Ishikawa (cell line): Measurements from ENCODE around the gene NXT1.

Source experiments
- CEBPB ChIP-seq: IDR thresholded peaks from 2 replicates; pipeline ENCODE4 v1.6.1; 2012
- CREB1 ChIP-seq: IDR thresholded peaks from 2 replicates; pipeline ENCODE4 v1.6.1; 2012; ENCODE audit warnings: low read depth
- EGR1 ChIP-seq: IDR thresholded peaks from 2 replicates; pipeline ENCODE4 v1.6.1; 2012
- EP300 ChIP-seq: IDR thresholded peaks from 2 replicates; pipeline ENCODE4 v1.6.1; 2012; ENCODE audit warnings: borderline replicate concordance
- FOXM1 ChIP-seq: IDR thresholded peaks from 2 replicates; pipeline ENCODE4 v1.6.1; 2012; ENCODE audit warnings: low read depth, borderline replicate concordance
- NFIC ChIP-seq: IDR thresholded peaks from 2 replicates; pipeline ENCODE4 v1.6.1; 2012
- RAD21 ChIP-seq: IDR thresholded peaks from 2 replicates; pipeline ENCODE4 v1.6.1; 2012; ENCODE audit warnings: low read depth
- REST ChIP-seq: IDR thresholded peaks from 2 replicates; pipeline ENCODE4 v1.6.1; 2012; ENCODE audit warnings: low read depth, mild to moderate bottlenecking
- TAF1 ChIP-seq: IDR thresholded peaks from 2 replicates; pipeline ENCODE4 v1.6.1; 2012; ENCODE audit warnings: low read depth, mild to moderate bottlenecking
- TCF12 ChIP-seq: IDR thresholded peaks from 2 replicates; pipeline ENCODE4 v1.6.1; 2012; ENCODE audit warnings: low read depth
- TEAD4 ChIP-seq: IDR thresholded peaks from 2 replicates; pipeline ENCODE4 v1.6.1; 2012
- USF1 ChIP-seq: IDR thresholded peaks from 2 replicates; pipeline ENCODE4 v1.6.1; 2012
- YY1 ChIP-seq: IDR thresholded peaks from 2 replicates; pipeline ENCODE4 v1.6.1; 2012; ENCODE audit warnings: low read depth
- ZBTB7A ChIP-seq: IDR thresholded peaks from 2 replicates; pipeline ENCODE4 v1.6.1; 2012; ENCODE audit warnings: low read depth
- TF ChIP-seq, protein P1 (sequence below): IDR thresholded peaks from 2 replicates; pipeline ENCODE4 v1.6.1; 2012

Gene NXT1

GRCh38 chr20:23311947-23312506 is 38.6 kb upstream of the NXT1 start:
- no peak for TF ChIP-seq FOXM1
- no peak for TF ChIP-seq RAD21
- no peak for TF ChIP-seq EGR1
- no peak for TF ChIP-seq TAF1
- TF ChIP-seq CEBPB: no peak
- TF ChIP-seq, protein P1, sequence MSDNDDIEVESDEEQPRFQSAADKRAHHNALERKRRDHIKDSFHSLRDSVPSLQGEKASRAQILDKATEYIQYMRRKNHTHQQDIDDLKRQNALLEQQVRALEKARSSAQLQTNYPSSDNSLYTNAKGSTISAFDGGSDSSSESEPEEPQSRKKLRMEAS: no peak
- no peak for TF ChIP-seq REST
- no peak for TF ChIP-seq EP300
- TF ChIP-seq USF1: no peak
- no peak for TF ChIP-seq TEAD4
- TF ChIP-seq TCF12: no peak
- TF ChIP-seq ZBTB7A: no peak

DNA sequence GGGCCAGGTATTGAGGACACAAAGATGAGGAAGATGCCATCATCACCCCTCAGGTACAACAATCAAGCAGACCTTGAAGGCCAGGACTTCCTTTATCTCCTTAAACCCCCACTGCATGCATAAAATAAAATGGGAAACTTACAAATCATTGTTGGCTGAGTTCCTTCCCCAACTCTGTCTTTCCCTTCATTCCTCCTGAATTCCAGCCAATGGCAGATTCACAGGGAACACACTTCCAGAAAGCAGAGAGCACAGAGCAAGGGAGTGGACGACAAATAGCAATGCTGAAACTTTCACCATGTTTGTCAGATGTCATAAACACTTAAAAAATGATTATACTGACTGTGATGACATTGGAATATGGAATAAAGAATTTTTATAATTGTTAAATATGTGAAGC is 37.3 kb upstream of the NXT1 start:
- TF ChIP-seq RAD21: no peak
- TF ChIP-seq CREB1: no peak
- TF ChIP-seq NFIC: no peak
- TF ChIP-seq, protein P1: no peak
- no peak for TF ChIP-seq YY1
- TF ChIP-seq EP300: no peak
- TF ChIP-seq REST: no peak
- TF ChIP-seq TEAD4: no peak
- TF ChIP-seq FOXM1: no peak
- no peak for TF ChIP-seq CEBPB
- TF ChIP-seq USF1: no peak
- no peak for TF ChIP-seq TCF12
- no peak for TF ChIP-seq TAF1
- TF ChIP-seq ZBTB7A: no peak
- TF ChIP-seq EGR1: no peak

- TF ChIP-seq REST (no peak), EGR1 (no peak), ZBTB7A (no peak), TAF1 (no peak)
- TF ChIP-seq, protein P1: no peak
Observed at GRCh38 chr20:23314699-23315098, 35.9 kb upstream of the NXT1 start.

DNA sequence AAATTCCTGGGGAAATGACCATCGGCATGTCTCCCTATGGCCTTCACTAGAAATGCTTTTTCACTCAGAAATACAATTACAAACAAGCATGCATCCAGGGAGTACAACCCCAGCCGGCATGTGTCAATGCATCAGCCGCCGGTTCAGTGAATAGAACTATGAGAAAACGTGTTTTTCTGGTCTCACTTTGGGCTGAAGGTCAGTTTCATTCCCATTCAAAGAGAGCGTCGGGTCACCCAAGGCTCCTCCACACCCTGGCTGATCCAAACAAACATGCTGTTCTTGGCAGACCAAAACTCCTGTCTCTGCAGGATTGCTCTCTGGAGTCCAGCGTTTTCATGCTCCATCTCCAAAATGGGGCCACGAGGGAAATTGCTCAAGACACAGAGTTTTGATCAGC is 35.5 kb upstream of the NXT1 start:
- no peak for TF ChIP-seq RAD21
- TF ChIP-seq TAF1: no peak
- TF ChIP-seq CREB1: no peak
- TF ChIP-seq ZBTB7A: no peak
- no peak for TF ChIP-seq NFIC
- TF ChIP-seq EGR1: no peak
- no peak for TF ChIP-seq EP300
- TF ChIP-seq, protein P1: no peak
- TF ChIP-seq TEAD4: no peak
- no peak for TF ChIP-seq USF1
- TF ChIP-seq TCF12: no peak
- no peak for TF ChIP-seq REST
- TF ChIP-seq FOXM1: no peak
- no peak for TF ChIP-seq CEBPB
- TF ChIP-seq YY1: no peak
